K562 (cell line): Measurements from ENCODE around the gene KDM4C. TPM values are rescaled to one million over a fixed set of nuclear protein-coding genes. Genes with fewer than 3 reads are reported as not detected.
A peak's percentile ranks its signal among the peaks of the same experiment; 100 is the strongest.

ENCODE experiments used
- ATAC-seq: fragments of 200-7000 bp; cut with Tn5 transposase; 3 replicates; pipeline ENCODE4 v1.9.1; 2020; ENCODE audit warnings: moderate library complexity
- BruUV-seq: library from RNA; stranded (reverse); fragments of 400-500 nt; replicated peaks from 2 replicates; lab custom pipeline; 2021; lab: Mats Ljungman, UMichigan
- CTCF ChIA-PET: fragments of 300-600 bp; formaldehyde crosslinking; extraction: SDS; loops from one replicate; lab custom pipeline; 2021; ENCODE audit warnings: low intra/inter-chr PET ratio; lab: Yijun Ruan, JAX
- POLR2A ChIA-PET: fragments of 300-600, 350-650 bp; sonication (Branson Sonifier 250); formaldehyde crosslinking; extraction: SDS; loops from one replicate; lab custom pipeline; 2021; ENCODE audit warnings: antibody characterized with exemption, inconsistent platforms; lab: Yijun Ruan, JAX
- DNase-seq, 4 experiments: peaks; one replicate each; pipeline versions ENCODE4 v3.0.0 to v3.0.0-alpha.2; 2011 to 2018; ENCODE audit warnings: low spot score in 3 of 4, mixed read lengths in 3 of 4; ENCODE audit errors: extremely low read depth in 1 of 4
- FAIRE-seq: peaks from 2 replicates; lab custom pipeline; 2011; peaks lifted over from hg19 to GRCh38; lab: Jason Lieb, UNC
- H2AFZ ChIP-seq: 2 replicates; pipeline ENCODE4 v1.6.0; 2011; ENCODE audit warnings: low read depth, low read length, control low read depth, inconsistent platforms
- H3K27ac ChIP-seq: fragments of 200-600 bp; 3 replicates; pipeline ENCODE4 v1.8.0; 2011; ENCODE audit warnings: low read depth, mild to moderate bottlenecking, control low read depth, inconsistent platforms, low read length, moderate library complexity, mixed read lengths; ENCODE audit errors: extremely low read depth
- H3K27me3 ChIP-seq, 2 experiments: fragments of 300-600 bp in 1 of 2; 2 replicates in 1 of 2; 3 replicates in 1 of 2; pipeline versions ENCODE4 v1.6.0 to v1.8.0; 2011; ENCODE audit warnings: inconsistent platforms in 2 of 2, low read length in 2 of 2, mild to moderate bottlenecking in 1 of 2, mixed read lengths in 1 of 2, moderate library complexity in 1 of 2; ENCODE audit not compliant: control insufficient read depth in 2 of 2, insufficient read depth in 2 of 2
- H3K36me3 ChIP-seq: fragments of 300-600 bp; 3 replicates; pipeline ENCODE4 v1.8.0; 2011; ENCODE audit warnings: mild to moderate bottlenecking, low read length, inconsistent platforms; ENCODE audit not compliant: control insufficient read depth, insufficient read depth
- H3K4me1 ChIP-seq, 2 experiments: fragments of 200-600 bp in 1 of 2; replicated peaks in 1 of 2; 2 replicates in 1 of 2; 3 replicates in 1 of 2; pipeline versions ENCODE4 v1.5.1 to v1.8.0; 2011; ENCODE audit warnings: inconsistent platforms in 2 of 2, low read length in 2 of 2, mild to moderate bottlenecking in 1 of 2, mixed read lengths in 1 of 2, moderate library complexity in 1 of 2; ENCODE audit not compliant: control insufficient read depth in 2 of 2, insufficient read depth in 2 of 2
- H3K4me2 ChIP-seq: 2 replicates; pipeline ENCODE4 v1.6.1; 2011; ENCODE audit warnings: low read length, control low read depth, inconsistent platforms, mixed read lengths; ENCODE audit not compliant: insufficient read depth
- H3K4me3 ChIP-seq: fragments of 200-600 bp; sonication (generic), shearing (Covaris generic); 2 replicates; pipeline ENCODE4 v1.5.1; 2016; ENCODE audit warnings: control low read depth, inconsistent platforms
- H3K79me2 ChIP-seq: fragments of 200-600 bp; 3 replicates; pipeline ENCODE4 v1.8.0; 2011; ENCODE audit warnings: low read length, inconsistent platforms; ENCODE audit not compliant: control insufficient read depth, insufficient read depth
- H3K9ac ChIP-seq, 2 experiments: 2 replicates each; pipeline versions ENCODE4 v1.6.0 to v1.6.1; 2011; ENCODE audit warnings: low read depth in 2 of 2, low read length in 2 of 2, control low read depth in 1 of 2, inconsistent platforms in 1 of 2, mild to moderate bottlenecking in 1 of 2, mixed read lengths in 1 of 2; ENCODE audit not compliant: insufficient read depth in 1 of 2
- H3K9me1 ChIP-seq: one replicate; pipeline ENCODE4 v1.6.0; 2011; ENCODE audit warnings: inconsistent platforms, mild to moderate bottlenecking, low read length, moderate library complexity; ENCODE audit not compliant: control insufficient read depth, insufficient read depth
- H3K9me3 ChIP-seq: replicated peaks from 2 replicates; pipeline ENCODE4 v1.5.1; 2011; ENCODE audit warnings: low read depth, low read length, inconsistent platforms; ENCODE audit not compliant: control insufficient read depth, insufficient read depth
- H4K20me1 ChIP-seq: replicated peaks from 2 replicates; pipeline ENCODE4 v1.6.1; 2011; ENCODE audit warnings: low read length, inconsistent platforms, mixed read lengths; ENCODE audit not compliant: control insufficient read depth, insufficient read depth
- CAMTA2 ChIP-seq: fragments of 250-450 bp; sonication (Bioruptor Pico); conservative IDR thresholded peaks from 2 replicates; pipeline ENCODE4 v1.5.1; 2022
- E2F6 ChIP-seq, 2 experiments: IDR thresholded peaks; 2 replicates each; pipeline ENCODE4 v1.6.1; 2011; ENCODE audit warnings: borderline replicate concordance in 1 of 2, control low read depth in 1 of 2, low read depth in 1 of 2, low read length in 1 of 2, mild to moderate bottlenecking in 1 of 2, mixed read lengths in 1 of 2, moderate library complexity in 1 of 2; ENCODE audit not compliant: insufficient read depth in 1 of 2, insufficient read length in 1 of 2, poor library complexity in 1 of 2, severe bottlenecking in 1 of 2; ENCODE audit errors: extremely low read depth in 1 of 2
- HDAC8 ChIP-seq: fragments of 450-650 bp; IDR thresholded peaks from 2 replicates; pipeline ENCODE4 v1.6.1; 2016; ENCODE audit warnings: mild to moderate bottlenecking, missing genetic modification characterization, moderate library complexity, missing compliant biosample characterization
- JUNB ChIP-seq: fragments of 450-650 bp; formaldehyde crosslinking; conservative IDR thresholded peaks from 2 replicates; pipeline ENCODE4 v1.4.0; 2020; ENCODE audit warnings: mild to moderate bottlenecking
- RBFOX2 ChIP-seq: fragments of 200-400 bp; formaldehyde crosslinking; IDR thresholded peaks from 2 replicates; pipeline ENCODE4 v1.6.1; 2017; ENCODE audit warnings: low read depth, mild to moderate bottlenecking, low read length, moderate library complexity
- RBM34 ChIP-seq: fragments of 200-400 bp; formaldehyde crosslinking; IDR thresholded peaks from 2 replicates; pipeline ENCODE4 v1.6.1; 2018; ENCODE audit warnings: low read length, borderline replicate concordance; ENCODE audit not compliant: insufficient read depth
- SMC3 ChIP-seq: conservative IDR thresholded peaks from 2 replicates; pipeline ENCODE4 v1.6.1; 2011; ENCODE audit warnings: low read depth, low read length, improper control_type of control experiment; ENCODE audit not compliant: insufficient read depth
- TOE1 ChIP-seq, 2 experiments: fragments of 450-650 bp in 1 of 2; sonication (generic) in 1 of 2; formaldehyde crosslinking in 1 of 2; IDR thresholded peaks; 2 replicates each; pipeline versions ENCODE4 v1.7.1 to v1.8.0; 2016 to 2022; ENCODE audit warnings: borderline replicate concordance in 2 of 2, mild to moderate bottlenecking in 2 of 2, antibody characterized with exemption in 1 of 2, inconsistent platforms in 1 of 2, low read depth in 1 of 2, missing genetic modification reagents in 1 of 2, moderate library complexity in 1 of 2
- ZNF766 ChIP-seq: fragments of 200-800 bp; sonication (Bioruptor generic); conservative IDR thresholded peaks from 2 replicates; pipeline ENCODE4 v1.6.1; 2016; ENCODE audit warnings: missing genetic modification characterization, missing compliant biosample characterization
- ZZZ3 ChIP-seq: fragments of 450-650 bp; IDR thresholded peaks from 2 replicates; pipeline ENCODE4 v1.6.1; 2016; ENCODE audit warnings: antibody characterized with exemption, mild to moderate bottlenecking, moderate library complexity
- whole genome bisulfite sequencing: fragments of 100-300 bp; shearing (Covaris generic); methylation state at CpG from one replicate; pipeline ENCODE4 v1.1.6; 2016; ENCODE audit warnings: low coverage, mixed read lengths; ENCODE audit not compliant: insufficient coverage; ENCODE audit errors: missing lambda C conversion rate; 5-methylcytosine and 5-hydroxymethylcytosine counted together
- in situ Hi-C: fragments of 300-500 bp; cut with MboI; formaldehyde crosslinking; loops from 4 replicates; pipeline ENCODE4 v1.15.0; 2018; ENCODE audit warnings: inconsistent platforms, mixed read lengths
- intact Hi-C: fragments of 100-400 bp; cut with micrococcal nuclease; formaldehyde crosslinking; loops from 2 replicates; pipeline ENCODE4 v1.14.2; 2022
- polyA plus RNA-seq, 8 experiments: library from polyadenylated mRNA; depleted of rRNA in 4 of 8; stranded (reverse) in 5 of 8; unstranded in 3 of 8; fragments of >200 nt; fragmentation: Nextera tagmentation in 2 of 8; fragmentation: Illumina TruSeq in 1 of 8; extraction: Ambion mirVana in 2 of 8; extraction: Trizol in 1 of 8; gene quantifications; 2 replicates each; pipeline versions ENCODE4 v1.2.1 to v1.2.3, GENCODE V29; 2011 to 2014; ENCODE audit warnings: inconsistent platforms in 1 of 8, missing spikeins in 1 of 8
- total RNA-seq, 7 experiments: library from RNA; depleted of rRNA in 6 of 7; stranded (reverse); fragments of >200 nt in 6 of 7; fragmentation: Illumina TruSeq in 2 of 7; extraction: Trizol in 2 of 7; gene quantifications; 2 replicates each; pipeline versions ENCODE4 v1.2.1 to v1.2.3, GENCODE V29; 2011 to 2021; ENCODE audit warnings: low replicate concordance in 1 of 7
- TF ChIP-seq, protein P1 (sequence below): fragments of 450-650 bp; IDR thresholded peaks from 2 replicates; pipeline ENCODE4 v1.6.1; 2016

The KDM4C gene
- total and polyA plus RNA-seq, 9 of the 15 experiments (the other 6 are each of a cell fraction or from before 2014, with no cell fraction given): 5.4 to 17.0 (median 12.6) TPM

DNA sequence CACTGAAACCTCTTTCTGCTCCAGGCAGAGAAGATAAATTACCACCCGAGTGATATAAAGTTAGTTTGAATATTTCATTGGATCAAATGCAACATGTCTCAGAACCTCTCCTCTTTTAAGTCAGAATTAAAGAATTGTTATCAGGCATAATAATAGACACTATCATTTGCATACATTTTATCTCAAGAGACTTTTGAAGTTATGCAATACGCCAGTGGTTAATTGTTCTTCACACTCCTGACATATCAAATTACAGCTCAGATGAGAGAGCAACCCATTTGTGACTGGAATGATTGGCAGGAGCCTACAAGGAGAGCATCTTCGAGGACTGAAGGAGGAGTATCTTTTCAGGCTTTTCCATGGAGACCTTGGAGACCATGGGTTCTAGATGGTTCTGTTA lies 452.2 kb downstream of the KDM4C start:
- Histone ChIP-seq H3K9ac (no peak overlapping the region), H3K27ac (no peak overlapping the region), H3K27me3 (0 out of 5 replicates have a peak, but pooled peaks cover 0 to 6% of the 10 kb centered on the region in 2 experiments), H3K9me3 (no peaks in the 10 kb centered on the region), H2AFZ (no peak overlapping the region), H3K4me2 (no peak overlapping the region), H3K4me1 (no peaks in the 10 kb centered on the region), H3K36me3 (no peaks in the 10 kb centered on the region), H3K9me1 (no peaks in the 10 kb centered on the region), H4K20me1 (no peaks in the 10 kb centered on the region), H3K4me3 (no peak overlapping the region), H3K79me2 (no peaks in the 10 kb centered on the region)
- CTCF ChIA-PET: no interaction called here
- in situ Hi-C loops (no loop called here), intact Hi-C loops (no loop called here)
- no TSS peak for BruUV-seq
- 0% methylated on average over 2 of the region's 3 CpGs for WGBS
- POLR2A ChIA-PET: no interaction called here
- no peak for FAIRE-seq
- no peak for ATAC-seq
- TF ChIP-seq, protein P1, sequence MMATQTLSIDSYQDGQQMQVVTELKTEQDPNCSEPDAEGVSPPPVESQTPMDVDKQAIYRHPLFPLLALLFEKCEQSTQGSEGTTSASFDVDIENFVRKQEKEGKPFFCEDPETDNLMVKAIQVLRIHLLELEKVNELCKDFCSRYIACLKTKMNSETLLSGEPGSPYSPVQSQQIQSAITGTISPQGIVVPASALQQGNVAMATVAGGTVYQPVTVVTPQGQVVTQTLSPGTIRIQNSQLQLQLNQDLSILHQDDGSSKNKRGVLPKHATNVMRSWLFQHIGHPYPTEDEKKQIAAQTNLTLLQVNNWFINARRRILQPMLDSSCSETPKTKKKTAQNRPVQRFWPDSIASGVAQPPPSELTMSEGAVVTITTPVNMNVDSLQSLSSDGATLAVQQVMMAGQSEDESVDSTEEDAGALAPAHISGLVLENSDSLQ: 0 out of 2 replicates have a peak, but pooled peaks have one; percentile 28
- no peak for TF ChIP-seq ZZZ3
- DNase-seq: no peak

DNA sequence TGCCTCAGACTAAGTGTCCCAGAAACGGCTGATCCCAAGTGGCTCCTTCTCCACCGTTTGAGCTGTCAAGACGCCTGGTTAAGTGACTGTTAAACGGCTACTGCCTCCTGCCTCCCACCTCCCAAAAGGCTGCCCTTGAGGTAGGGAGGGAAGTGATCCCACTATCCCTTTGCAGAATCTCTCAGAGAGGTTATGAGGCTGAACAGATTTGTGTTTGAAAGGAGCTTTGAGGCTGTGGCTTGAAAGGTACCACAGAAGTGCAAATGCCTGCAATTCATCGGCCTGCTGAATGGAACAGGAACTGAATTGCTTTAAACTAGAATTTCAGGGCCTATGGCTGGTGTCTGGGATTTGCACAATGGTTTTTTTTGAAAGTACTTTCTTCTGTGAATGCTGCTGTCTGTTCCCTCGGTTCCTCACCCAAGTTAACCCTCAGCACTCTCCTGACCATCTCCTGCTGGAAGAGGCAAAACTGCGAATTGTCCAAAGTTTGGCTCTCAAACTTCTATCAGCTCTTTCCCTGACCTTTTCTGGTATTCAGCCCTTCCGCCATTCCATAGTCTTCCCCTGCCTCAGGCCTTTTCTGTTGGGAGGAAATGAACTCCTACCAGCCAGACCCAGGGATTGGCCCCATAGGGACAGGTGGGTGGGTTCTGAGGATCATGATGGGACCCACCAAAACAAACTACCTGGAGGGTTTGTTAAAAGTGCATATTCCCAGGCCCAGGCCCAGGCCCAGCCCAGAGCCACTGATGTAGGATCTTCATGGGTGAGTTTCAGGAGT lies 453.3 kb downstream of the KDM4C start:
- POLR2A ChIA-PET: interaction anchor here (0.6 to 0.7 kb wide), 2 partner anchors 18 to 19 kb away, joined by 4 read pairs; no protein-coding TSS in a partner anchor
- no peaks in the 10 kb centered on the region for H3K36me3 ChIP-seq
- no peak overlapping the region for H3K9ac ChIP-seq
- H2AFZ ChIP-seq: no peak overlapping the region
- no peak overlapping the region for H3K4me2 ChIP-seq
- H3K27me3 ChIP-seq: 0 out of 5 replicates have a peak, but pooled peaks cover 0 to 6% of the 10 kb centered on the region in 2 experiments
- 8% methylated on average over 6 of the region's 8 CpGs for WGBS
- H3K79me2 ChIP-seq: no peaks in the 10 kb centered on the region
- H3K9me1 ChIP-seq: no peaks in the 10 kb centered on the region
- BruUV-seq: no TSS peak
- no peak for FAIRE-seq
- CTCF ChIA-PET: no interaction called here
- no peak for ATAC-seq
- no peak overlapping the region for H3K27ac ChIP-seq
- in situ Hi-C loops (no loop called here), intact Hi-C loops (no loop called here)
- H3K4me1 ChIP-seq: no peaks in the 10 kb centered on the region
- DNase-seq: no peak
- H3K4me3 ChIP-seq: no peak overlapping the region
- H4K20me1 ChIP-seq: no peaks in the 10 kb centered on the region
- no peaks in the 10 kb centered on the region for H3K9me3 ChIP-seq
- TF ChIP-seq ZNF766 (CRISPR knock-in tag) (no peak), CAMTA2 (CRISPR knock-in tag) (no peak), JUNB (CRISPR knock-in tag) (no peak), HDAC8 (no peak), SMC3 (no peak), RBM34 (no peak), E2F6 (IDR thresholded peaks at IDR 0.05; ENCODE audit: borderline replicate concordance in 1 of 2, extremely low read depth in 1 of 2, insufficient read depth in 1 of 2, insufficient read length in 1 of 2, low read depth in 1 of 2, low read length in 1 of 2, poor library complexity in 1 of 2, severe bottlenecking in 1 of 2) (no peak), TOE1 (IDR thresholded peaks at IDR 0.05; ENCODE audit: borderline replicate concordance) (no peak), TOE1 (CRISPR knock-in tag; IDR thresholded peaks at IDR 0.05; ENCODE audit: borderline replicate concordance, low read depth) (no peak), RBFOX2 (no peak)
